SK-N-SH (cell line): ENCODE results near the gene WASF2. TPM values are rescaled to one million over a fixed set of nuclear protein-coding genes. Genes with fewer than 3 reads are reported as not detected.
"Not testable (repeated sequence)": the region's sequence is repeated elsewhere in the genome, so short reads cannot be mapped to it uniquely, and the experiment has no call there.

Experiments
- CTCF ChIA-PET: fragments of 300-600, 350-600 bp; formaldehyde crosslinking; extraction: SDS; loops from one replicate; lab custom pipeline; 2021; lab: Yijun Ruan, JAX
- POLR2A ChIA-PET: fragments of 350-600 bp; sonication (Branson Sonifier 250); formaldehyde crosslinking; extraction: SDS; loops from one replicate; lab custom pipeline; 2020; ENCODE audit warnings: antibody characterized with exemption, inconsistent platforms; lab: Yijun Ruan, JAX
- DNase-seq: peaks from one replicate; pipeline ENCODE4 v3.0.0; 2012
- H2AFZ ChIP-seq: fragments of 200-600 bp; sonication (generic); 2 replicates; pipeline ENCODE4 v1.8.1; 2016; ENCODE audit warnings: antibody characterized with exemption, mild to moderate bottlenecking, low read depth
- H3F3A ChIP-seq: fragments of 200-600 bp; sonication (generic); replicated peaks from 2 replicates; pipeline ENCODE3; 2016; ENCODE audit warnings: antibody characterized with exemption, mild to moderate bottlenecking; ENCODE audit not compliant: insufficient read depth
- H3K27ac ChIP-seq, 2 experiments: fragments of 200-500 bp in 1 of 2; fragments of 200-600 bp in 1 of 2; sonication (Bioruptor generic) in 1 of 2; sonication (generic), shearing (Covaris generic) in 1 of 2; 2 replicates each; pipeline versions ENCODE4 v1.5.1 to v1.6.1; 2014 to 2016; ENCODE audit warnings: low read depth in 2 of 2, inconsistent platforms in 1 of 2, low read length in 1 of 2, mild to moderate bottlenecking in 1 of 2, mixed read lengths in 1 of 2
- H3K27me3 ChIP-seq: fragments of 200-600 bp; sonication (generic), shearing (Covaris generic); 2 replicates; pipeline ENCODE4 v1.6.1; 2016; ENCODE audit warnings: mixed run types; ENCODE audit not compliant: insufficient read depth
- H3K36me3 ChIP-seq, 2 experiments: fragments of 200-500 bp in 1 of 2; fragments of 200-600 bp in 1 of 2; sonication (Bioruptor generic) in 1 of 2; sonication (generic) in 1 of 2; replicated peaks in 1 of 2; 2 replicates each; pipeline versions ENCODE3 to v1.5.1; 2014 to 2016; ENCODE audit warnings: low read length in 1 of 2, mild to moderate bottlenecking in 1 of 2; ENCODE audit not compliant: insufficient read depth in 2 of 2, control insufficient read depth in 1 of 2
- H3K4me1 ChIP-seq, 2 experiments: fragments of 200-500 bp in 1 of 2; fragments of 200-600 bp in 1 of 2; sonication (Bioruptor generic) in 1 of 2; sonication (generic), shearing (Covaris generic) in 1 of 2; 2 replicates each; pipeline versions ENCODE4 v1.5.1 to v1.6.1; 2014 to 2016; ENCODE audit warnings: low read depth in 1 of 2, low read length in 1 of 2, mixed run types in 1 of 2; ENCODE audit not compliant: insufficient read depth in 2 of 2, control insufficient read depth in 1 of 2
- H3K4me2 ChIP-seq: fragments of 200-600 bp; sonication (generic), shearing (Covaris generic); 2 replicates; pipeline ENCODE4 v1.6.1; 2017; ENCODE audit warnings: mixed run types
- H3K4me3 ChIP-seq, 2 experiments: fragments of 200-500 bp in 1 of 2; fragments of 200-600 bp in 1 of 2; sonication (Bioruptor generic) in 1 of 2; sonication (generic), shearing (Covaris generic) in 1 of 2; 2 replicates each; pipeline versions ENCODE4 v1.5.1 to v1.8.1; 2014 to 2016; ENCODE audit warnings: low read depth in 2 of 2, inconsistent platforms in 1 of 2, low read length in 1 of 2, mild to moderate bottlenecking in 1 of 2, mixed read lengths in 1 of 2, moderate library complexity in 1 of 2
- H3K79me2 ChIP-seq: fragments of 200-600 bp; sonication (generic); 2 replicates; pipeline ENCODE4 v1.8.1; 2017; ENCODE audit warnings: mild to moderate bottlenecking; ENCODE audit not compliant: insufficient read depth
- H3K9ac ChIP-seq: fragments of 200-600 bp; sonication (generic); 2 replicates; pipeline ENCODE4 v1.6.1; 2017; ENCODE audit warnings: mixed run types
- H3K9me2 ChIP-seq: fragments of 200-600 bp; sonication (generic); 2 replicates; pipeline ENCODE4 v1.6.1; 2017; ENCODE audit warnings: mixed run types
- H3K9me3 ChIP-seq: fragments of 200-600 bp; sonication (generic); 2 replicates; pipeline ENCODE4 v1.6.1; 2017; ENCODE audit warnings: mixed run types, mild to moderate bottlenecking, moderate library complexity
- H4K20me1 ChIP-seq: fragments of 200-600 bp; sonication (generic); 2 replicates; pipeline ENCODE4 v1.6.1; 2017; ENCODE audit warnings: mild to moderate bottlenecking, mixed run types; ENCODE audit not compliant: insufficient read depth
- CHD2 ChIP-seq: fragments of 150-350 bp; IDR thresholded peaks from 2 replicates; pipeline ENCODE4 v1.6.1; 2018; ENCODE audit warnings: low read length; ENCODE audit not compliant: partially characterized antibody
- ELF1 ChIP-seq: IDR thresholded peaks from 2 replicates; pipeline ENCODE4 v1.4.0; 2012
- EP300 ChIP-seq, 2 experiments: IDR thresholded peaks; 2 replicates each; pipeline versions ENCODE4 v1.4.0 to v1.6.1; 2012; ENCODE audit warnings: borderline replicate concordance in 1 of 2, low read depth in 1 of 2, low read length in 1 of 2
- EZH2phosphoT487 ChIP-seq: fragments of 200-600 bp; sonication (generic); IDR thresholded peaks from 2 replicates; pipeline ENCODE4 v1.6.1; 2017; ENCODE audit warnings: low read depth, mixed run types, mild to moderate bottlenecking, antibody characterized with exemption, moderate library complexity, borderline replicate concordance
- FOSL2 ChIP-seq: IDR thresholded peaks from 2 replicates; pipeline ENCODE4 v1.4.0; 2012; ENCODE audit warnings: low read depth, mild to moderate bottlenecking, moderate library complexity, borderline replicate concordance
- NFIC ChIP-seq: IDR thresholded peaks from 2 replicates; pipeline ENCODE4 v1.4.0; 2012; ENCODE audit warnings: borderline replicate concordance
- NRF1 ChIP-seq: IDR thresholded peaks from 2 replicates; pipeline ENCODE4 v1.6.1; 2012; ENCODE audit warnings: low read depth, mild to moderate bottlenecking, low read length
- POLR2AphosphoS5 ChIP-seq: IDR thresholded peaks from 2 replicates; pipeline ENCODE4 v1.6.1; 2012; ENCODE audit warnings: low read depth, low read length
- RAD21 ChIP-seq: IDR thresholded peaks from 2 replicates; pipeline ENCODE4 v1.6.1; 2012; ENCODE audit warnings: mild to moderate bottlenecking, low read length
- RFX5 ChIP-seq: IDR thresholded peaks from 2 replicates; pipeline ENCODE4 v1.6.1; 2012; ENCODE audit warnings: mild to moderate bottlenecking, improper control_type of control experiment, low read length
- WGBS: methylation state at CpG from one replicate; pipeline ENCODE4 v1.1.6; 2017; ENCODE audit warnings: low lambda C conversion rate; 5-methylcytosine and 5-hydroxymethylcytosine counted together
- polyA plus RNA-seq, 3 experiments: library from polyadenylated mRNA; depleted of rRNA; stranded (reverse); fragments of >200 nt; gene quantifications; 2 replicates each; pipeline ENCODE4 v1.2.3, GENCODE V29; 2012

WASF2 gene
- polyA plus RNA-seq, 1 of the 3 experiments (the other 2 are of a cell fraction) = 27.1 TPM

GRCh38 chr1:27473755-27474154, 16.2 kb downstream of the WASF2 start:
- Histone ChIP-seq H3K27me3 (no peaks in the 10 kb centered on the region), H2AFZ (no peak overlapping the region), H3K4me2 (no peak overlapping the region), H3K9me3 (no peaks in the 10 kb centered on the region), H4K20me1 (peaks cover 95% of the 10 kb centered on the region), H3K9me2 (no peaks in the 10 kb centered on the region), H3K9ac (no peak overlapping the region), H3K4me3 (no peak overlapping the region), H3K36me3 (peaks cover 0 to 20% of the 10 kb centered on the region in 2 experiments), H3K4me1 (peaks cover 0 to 2% of the 10 kb centered on the region in 2 experiments; a peak in 1 of 4 replicates), H3F3A (peaks cover 7% of the 10 kb centered on the region), H3K79me2 (peaks cover 99% of the 10 kb centered on the region), H3K27ac (no peak overlapping the region)
- DNase-seq = no peak
- ChIA-PET CTCF (interaction anchor here (1.0 to 1.4 kb wide), 3 partner anchors 9 to 177 kb away, joined by 3 read pairs; no protein-coding TSS in a partner anchor), POLR2A (no interaction called here)
- TF ChIP-seq NFIC (no peak), RFX5 (no peak), CHD2 (no peak), NRF1 (no peak), FOSL2 (no peak), EP300 (IDR thresholded peaks at IDR 0.05; ENCODE audit: borderline replicate concordance in 1 of 2, low read depth in 1 of 2, low read length in 1 of 2) (no peak)
- 91% methylated on average over 7 of the region's 7 CpGs for WGBS

- not testable (repeated sequence) for H3K4me2 ChIP-seq, H3K9me2 ChIP-seq, H3K9ac ChIP-seq, H3K9me3 ChIP-seq, H3F3A ChIP-seq, H3K4me1 ChIP-seq, H3K27me3 ChIP-seq, H2AFZ ChIP-seq, DNase-seq, H3K27ac ChIP-seq, H3K4me3 ChIP-seq
- POLR2A ChIA-PET = interaction anchor here (2.2 kb wide), 1 partner anchor 18 kb away, joined by 5 read pairs; the partner anchor contains the start of gene WASF2
- CTCF ChIA-PET = interaction anchor here (2.1 kb wide), 1 partner anchor 84 kb away, joined by 6 read pairs; no protein-coding TSS in a partner anchor
- Histone ChIP-seq H4K20me1 (peaks cover 97% of the 10 kb centered on the region), H3K79me2 (peaks cover 100% of the 10 kb centered on the region), H3K36me3 (peaks cover 0 to 20% of the 10 kb centered on the region in 2 experiments)
- 96% methylated on average over 7 of the region's 7 CpGs for WGBS
These were observed 17.9 kb downstream of the WASF2 start for GRCh38 chr1:27472098-27472497.

GRCh38 chr1:27471477-27471876, 18.5 kb downstream of the WASF2 start:
- no peak for TF ChIP-seq RAD21
- TF ChIP-seq EP300 (IDR thresholded peaks at IDR 0.05; ENCODE audit: borderline replicate concordance in 1 of 2, low read depth in 1 of 2, low read length in 1 of 2) = no peak
- TF ChIP-seq POLR2AphosphoS5 = no peak
- no peak for TF ChIP-seq EZH2phosphoT487
- TF ChIP-seq NFIC = no peak
- no peak for TF ChIP-seq ELF1
- POLR2A ChIA-PET = interaction anchor here (2.2 kb wide), 1 partner anchor 19 kb away, joined by 5 read pairs; the partner anchor contains the start of gene WASF2
- H4K20me1 ChIP-seq = peaks cover 95% of the 10 kb centered on the region
- H3K4me1 ChIP-seq = peaks cover 0 to 2% of the 10 kb centered on the region in 2 experiments; a peak in 1 of 4 replicates
- peaks cover 100% of the 10 kb centered on the region for H3K79me2 ChIP-seq
- H3K4me2 ChIP-seq = no peak overlapping the region
- H2AFZ ChIP-seq = no peak overlapping the region
- CTCF ChIA-PET = interaction anchor here (2.1 kb wide), 1 partner anchor 85 kb away, joined by 6 read pairs; no protein-coding TSS in a partner anchor
- H3K9me3 ChIP-seq = no peaks in the 10 kb centered on the region
- H3K4me3 ChIP-seq = no peak overlapping the region
- peaks cover 7% of the 10 kb centered on the region for H3F3A ChIP-seq
- H3K9ac ChIP-seq = no peak overlapping the region
- no peaks in the 10 kb centered on the region for H3K27me3 ChIP-seq
- peaks cover 0 to 16% of the 10 kb centered on the region in 2 experiments for H3K36me3 ChIP-seq
- no peak overlapping the region for H3K27ac ChIP-seq
- 100% methylated on average over 3 of the region's 3 CpGs for WGBS
- no peak for DNase-seq
- no peaks in the 10 kb centered on the region for H3K9me2 ChIP-seq
